Activated naive CD4-positive, alpha-beta T cell treated with anti-CD3 and anti-CD28 coated beads, Interleukin-2, amount 50 U/mL, for 16 hours (primary cell): ENCODE data around the gene LCN9.
"Not testable (repeated sequence)": the region's sequence is repeated elsewhere in the genome, so short reads cannot be mapped to it uniquely, and the experiment has no call there.

Experiments
- DNase-seq: peaks from one replicate; pipeline ENCODE4 v3.0.0-alpha.2; 2020

The LCN9 gene

GRCh38 chr9:135648494-135649410, 14.4 kb upstream of the LCN9 start:
- DNase-seq: no peak

- DNase-seq: no peak
These were observed 13.6 kb upstream of the LCN9 start for GRCh38 chr9:135649508-135649907.

- no peak for DNase-seq
These were observed 12.7 kb upstream of the LCN9 start for GRCh38 chr9:135650408-135650807.

GRCh38 chr9:135655317-135655716, 7.8 kb upstream of the LCN9 start:
- DNase-seq: no peak

GRCh38 chr9:135657416-135657815, 5.7 kb upstream of the LCN9 start:
- DNase-seq: no peak

GRCh38 chr9:135659252-135659651, 3.9 kb upstream of the LCN9 start:
- no peak for DNase-seq

- no peak for DNase-seq
These were observed 2.7 kb upstream of the LCN9 start for GRCh38 chr9:135660407-135660806.

GRCh38 chr9:135661816-135662560, 1.1 kb upstream of the LCN9 start:
- DNase-seq: no peak

- DNase-seq: no peak
These were observed 302 bp downstream of the LCN9 start for GRCh38 chr9:135663451-135663770.

GRCh38 chr9:135663857-135664256, 748 bp downstream of the LCN9 start:
- no peak for DNase-seq

GRCh38 chr9:135664266-135664665, 1.2 kb downstream of the LCN9 start:
- no peak for DNase-seq

- DNase-seq: no peak
These were observed 2.0 kb downstream of the LCN9 start for GRCh38 chr9:135664801-135665794.

GRCh38 chr9:135665795-135666189, 2.7 kb downstream of the LCN9 start:
- no peak for DNase-seq

GRCh38 chr9:135666534-135667462, 3.7 kb downstream of the LCN9 start:
- no peak for DNase-seq

GRCh38 chr9:135667463-135668001, 4.4 kb downstream of the LCN9 start:
- no peak for DNase-seq

GRCh38 chr9:135669018-135669417, 5.9 kb downstream of the LCN9 start:
- DNase-seq: not testable (repeated sequence)

- DNase-seq: no peak
These were observed 6.6 kb downstream of the LCN9 start for GRCh38 chr9:135669616-135670285.

- no peak for DNase-seq
These were observed 7.8 kb downstream of the LCN9 start for GRCh38 chr9:135670721-135671590.

GRCh38 chr9:135671591-135672041, 8.5 kb downstream of the LCN9 start:
- no peak for DNase-seq

GRCh38 chr9:135672786-135673185, 9.7 kb downstream of the LCN9 start:
- not testable (repeated sequence) for DNase-seq
